ENCODE data around the gene RCC1. TPM values are rescaled to one million over a fixed set of nuclear protein-coding genes. Genes with fewer than 3 reads are reported as not detected.

Gene RCC1
- total and polyA plus RNA-seq, 2 experiments from 2014 or later = 15.7 to 37.3 TPM

GRCh38 chr1:28507247-28507645, 1.4 kb downstream of the RCC1 start:
- under 1% methylated on average over 11 of the region's 11 CpGs for WGBS (ENCODE audit: low lambda C conversion rate, missing lambda C conversion rate)
- peaks cover 17% of the 10 kb centered on the region for H3K4me1 ChIP-seq (ENCODE audit: insufficient read depth)
- H3K27ac ChIP-seq = peak overlapping the region; percentile 81
- H3K27me3 ChIP-seq = no peaks in the 10 kb centered on the region
- no peaks in the 10 kb centered on the region for H3K9me2 ChIP-seq (replicated peaks; ENCODE audit: insufficient read depth)
- H4K20me1 ChIP-seq (ENCODE audit: insufficient read depth, poor library complexity, severe bottlenecking) = peaks cover 53% of the 10 kb centered on the region
- peak overlapping the region; percentile 95 for H3K4me3 ChIP-seq
- H3K79me2 ChIP-seq = peaks cover 51% of the 10 kb centered on the region
- peaks cover 9% of the 10 kb centered on the region for H3K36me3 ChIP-seq (replicated peaks; ENCODE audit: insufficient read depth, low read depth)
- no peak for TF ChIP-seq EZH2 (IDR thresholded peaks at IDR 0.05; ENCODE audit: borderline replicate concordance)
- TF ChIP-seq CTCF (IDR thresholded peaks at IDR 0.05; ENCODE audit: poor library complexity) = no peak
- no peak for TF ChIP-seq EZH2phosphoT487 (IDR thresholded peaks at IDR 0.05; ENCODE audit: low read depth, severe bottlenecking, unreplicated experiment)
- DNase-seq (ENCODE audit: low spot score) = no peak
- H3K4me2 ChIP-seq = peak overlapping the region; percentile 93
- no peak overlapping the region for H2AFZ ChIP-seq
- no peaks in the 10 kb centered on the region for H3K9me3 ChIP-seq (ENCODE audit: low read depth)

GRCh38 chr1:28507646-28508434, 2.0 kb downstream of the RCC1 start:
- peaks cover 9% of the 10 kb centered on the region for H3K36me3 ChIP-seq (replicated peaks; ENCODE audit: insufficient read depth, low read depth)
- 21% methylated on average over 10 of the region's 10 CpGs for WGBS (ENCODE audit: low lambda C conversion rate, missing lambda C conversion rate)
- H3K9me2 ChIP-seq (replicated peaks; ENCODE audit: insufficient read depth) = no peaks in the 10 kb centered on the region
- TF ChIP-seq EZH2phosphoT487 (IDR thresholded peaks at IDR 0.05; ENCODE audit: low read depth, severe bottlenecking, unreplicated experiment) (no peak), EZH2 (IDR thresholded peaks at IDR 0.05; ENCODE audit: borderline replicate concordance) (no peak), CTCF (IDR thresholded peaks at IDR 0.05; ENCODE audit: poor library complexity) (no peak)
- H3K4me3 ChIP-seq = peak overlapping the region; percentile 95
- no peak overlapping the region for H2AFZ ChIP-seq
- H3K79me2 ChIP-seq = peaks cover 51% of the 10 kb centered on the region
- H4K20me1 ChIP-seq (ENCODE audit: insufficient read depth, poor library complexity, severe bottlenecking) = peaks cover 54% of the 10 kb centered on the region
- H3K4me2 ChIP-seq = peak overlapping the region; percentile 93
- DNase-seq (ENCODE audit: low spot score) = no peak
- H3K9me3 ChIP-seq (ENCODE audit: low read depth) = no peaks in the 10 kb centered on the region
- peaks cover 17% of the 10 kb centered on the region for H3K4me1 ChIP-seq (ENCODE audit: insufficient read depth)
- no peaks in the 10 kb centered on the region for H3K27me3 ChIP-seq
- H3K27ac ChIP-seq = peak overlapping the region; percentile 81

GRCh38 chr1:28508435-28508754, 2.6 kb downstream of the RCC1 start:
- peak overlapping the region; percentile 93 for H3K4me2 ChIP-seq
- no peaks in the 10 kb centered on the region for H3K9me3 ChIP-seq (ENCODE audit: low read depth)
- 38% methylated on average over 5 of the region's 5 CpGs for WGBS (ENCODE audit: low lambda C conversion rate, missing lambda C conversion rate)
- peaks cover 17% of the 10 kb centered on the region for H3K4me1 ChIP-seq (ENCODE audit: insufficient read depth)
- H3K79me2 ChIP-seq = peaks cover 51% of the 10 kb centered on the region
- TF ChIP-seq CTCF (IDR thresholded peaks at IDR 0.05; ENCODE audit: poor library complexity) (no peak), EZH2 (IDR thresholded peaks at IDR 0.05; ENCODE audit: borderline replicate concordance) (no peak), EZH2phosphoT487 (IDR thresholded peaks at IDR 0.05; ENCODE audit: low read depth, severe bottlenecking, unreplicated experiment) (no peak)
- H3K27me3 ChIP-seq = no peaks in the 10 kb centered on the region
- no peaks in the 10 kb centered on the region for H3K9me2 ChIP-seq (replicated peaks; ENCODE audit: insufficient read depth)
- peaks cover 56% of the 10 kb centered on the region for H4K20me1 ChIP-seq (ENCODE audit: insufficient read depth, poor library complexity, severe bottlenecking)
- DNase-seq (ENCODE audit: low spot score) = no peak
- H3K4me3 ChIP-seq = peak overlapping the region; percentile 95
- no peak overlapping the region for H2AFZ ChIP-seq
- peaks cover 9% of the 10 kb centered on the region for H3K36me3 ChIP-seq (replicated peaks; ENCODE audit: insufficient read depth, low read depth)
- peak overlapping the region; percentile 81 for H3K27ac ChIP-seq
